Pericardium fibroblast (primary cell): Measurements from ENCODE around the gene C3orf70. TPM values are rescaled to one million over a fixed set of nuclear protein-coding genes. Genes with fewer than 3 reads are reported as not detected.

Experiments used
- total RNA-seq: library from RNA; depleted of rRNA; stranded (reverse); fragments of >200 nt; gene quantifications from 2 replicates; pipeline ENCODE4 v1.2.3, GENCODE V29; 2015

C3orf70 gene, protein sequence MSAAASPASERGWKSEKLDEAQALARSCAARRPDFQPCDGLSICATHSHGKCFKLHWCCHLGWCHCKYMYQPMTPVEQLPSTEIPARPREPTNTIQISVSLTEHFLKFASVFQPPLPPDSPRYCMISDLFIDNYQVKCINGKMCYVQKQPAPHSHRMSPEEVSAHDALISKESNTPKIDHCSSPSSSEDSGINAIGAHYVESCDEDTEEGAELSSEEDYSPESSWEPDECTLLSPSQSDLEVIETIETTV
- 0.34 and 4.3 TPM in 2 replicates for total RNA-seq

DNA sequence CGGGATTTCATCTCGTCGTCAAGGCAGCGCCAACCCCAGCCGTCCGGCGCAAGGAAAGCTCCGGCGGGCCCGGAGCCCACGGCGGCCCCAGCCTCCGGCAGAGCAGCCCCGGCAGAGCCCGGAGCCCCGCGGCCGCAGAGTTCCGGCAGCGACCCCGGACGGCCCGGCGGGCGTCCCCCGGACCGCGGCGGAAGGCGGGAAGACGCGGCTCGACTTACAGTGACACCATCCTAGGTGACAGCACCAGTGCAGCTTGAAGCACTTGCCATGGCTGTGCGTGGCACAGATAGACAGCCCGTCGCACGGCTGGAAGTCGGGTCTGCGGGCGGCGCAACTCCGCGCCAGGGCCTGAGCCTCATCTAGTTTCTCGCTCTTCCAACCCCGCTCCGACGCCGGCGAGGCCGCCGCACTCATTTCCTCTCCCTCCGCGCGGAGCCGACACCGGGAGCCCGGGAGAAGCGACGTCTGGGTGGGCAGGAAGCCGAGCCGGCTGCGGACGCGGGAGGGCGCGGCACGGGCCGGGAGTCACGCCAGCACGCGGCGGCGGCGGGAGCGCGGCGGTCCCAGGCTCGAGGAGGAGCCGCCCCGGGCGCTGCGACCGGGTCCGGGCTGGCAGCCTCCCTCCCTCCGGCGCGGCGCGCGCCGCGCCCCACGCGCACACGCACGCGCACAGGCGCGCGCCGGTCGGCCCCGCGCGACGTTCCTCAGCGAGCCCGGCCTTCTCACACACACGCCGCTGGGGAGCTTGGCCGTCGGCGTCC lies at the start of gene C3orf70:
C3orf70 (minus strand) TSS at position 651 of the 761 bp plus-strand sequence; CDS start at position 414, 237 bp downstream.

Other genes with a start within 250 kb of the C3orf70 start
- 4.7 and 6.3 TPM in 2 replicates for gene EHHADH, start 101.0 kb upstream of the C3orf70 start, total RNA-seq
- 10.4 and 21.4 TPM in 2 replicates for gene MAP3K13, start 210.1 kb upstream of the C3orf70 start, total RNA-seq